K562 (cell line): ENCODE data around the gene SSR4. TPM values are rescaled to one million over a fixed set of nuclear protein-coding genes. Genes with fewer than 3 reads are reported as not detected.

Experiments
- ATAC-seq: fragments of 200-7000 bp; cut with Tn5 transposase; 3 replicates; pipeline ENCODE4 v1.9.1; 2020; ENCODE audit warnings: moderate library complexity
- BruUV-seq: library from RNA; stranded (reverse); fragments of 400-500 nt; replicated peaks from 2 replicates; lab custom pipeline; 2021; lab: Mats Ljungman, UMichigan
- CTCF ChIA-PET: fragments of 300-600 bp; formaldehyde crosslinking; extraction: SDS; loops from one replicate; lab custom pipeline; 2021; ENCODE audit warnings: low intra/inter-chr PET ratio; lab: Yijun Ruan, JAX
- POLR2A ChIA-PET: fragments of 300-600, 350-650 bp; sonication (Branson Sonifier 250); formaldehyde crosslinking; extraction: SDS; loops from one replicate; lab custom pipeline; 2021; ENCODE audit warnings: antibody characterized with exemption, inconsistent platforms; lab: Yijun Ruan, JAX
- DNase-seq, 4 experiments: peaks; one replicate each; pipeline versions ENCODE4 v3.0.0 to v3.0.0-alpha.2; 2011 to 2018; ENCODE audit warnings: low spot score in 3 of 4, mixed read lengths in 3 of 4; ENCODE audit errors: extremely low read depth in 1 of 4
- FAIRE-seq: peaks from 2 replicates; lab custom pipeline; 2011; peaks lifted over from hg19 to GRCh38; lab: Jason Lieb, UNC
- H2AFZ ChIP-seq: 2 replicates; pipeline ENCODE4 v1.6.0; 2011; ENCODE audit warnings: low read depth, low read length, control low read depth, inconsistent platforms
- H3K27ac ChIP-seq: fragments of 200-600 bp; 3 replicates; pipeline ENCODE4 v1.8.0; 2011; ENCODE audit warnings: low read depth, mild to moderate bottlenecking, control low read depth, inconsistent platforms, low read length, moderate library complexity, mixed read lengths; ENCODE audit errors: extremely low read depth
- H3K27me3 ChIP-seq, 2 experiments: fragments of 300-600 bp in 1 of 2; 2 replicates in 1 of 2; 3 replicates in 1 of 2; pipeline versions ENCODE4 v1.6.0 to v1.8.0; 2011; ENCODE audit warnings: inconsistent platforms in 2 of 2, low read length in 2 of 2, mild to moderate bottlenecking in 1 of 2, mixed read lengths in 1 of 2, moderate library complexity in 1 of 2; ENCODE audit not compliant: control insufficient read depth in 2 of 2, insufficient read depth in 2 of 2
- H3K36me3 ChIP-seq: fragments of 300-600 bp; 3 replicates; pipeline ENCODE4 v1.8.0; 2011; ENCODE audit warnings: mild to moderate bottlenecking, low read length, inconsistent platforms; ENCODE audit not compliant: control insufficient read depth, insufficient read depth
- H3K4me1 ChIP-seq, 2 experiments: fragments of 200-600 bp in 1 of 2; replicated peaks in 1 of 2; 2 replicates in 1 of 2; 3 replicates in 1 of 2; pipeline versions ENCODE4 v1.5.1 to v1.8.0; 2011; ENCODE audit warnings: inconsistent platforms in 2 of 2, low read length in 2 of 2, mild to moderate bottlenecking in 1 of 2, mixed read lengths in 1 of 2, moderate library complexity in 1 of 2; ENCODE audit not compliant: control insufficient read depth in 2 of 2, insufficient read depth in 2 of 2
- H3K4me2 ChIP-seq: 2 replicates; pipeline ENCODE4 v1.6.1; 2011; ENCODE audit warnings: low read length, control low read depth, inconsistent platforms, mixed read lengths; ENCODE audit not compliant: insufficient read depth
- H3K4me3 ChIP-seq: fragments of 200-600 bp; sonication (generic), shearing (Covaris generic); 2 replicates; pipeline ENCODE4 v1.5.1; 2016; ENCODE audit warnings: control low read depth, inconsistent platforms
- H3K79me2 ChIP-seq: fragments of 200-600 bp; 3 replicates; pipeline ENCODE4 v1.8.0; 2011; ENCODE audit warnings: low read length, inconsistent platforms; ENCODE audit not compliant: control insufficient read depth, insufficient read depth
- H3K9ac ChIP-seq, 2 experiments: 2 replicates each; pipeline versions ENCODE4 v1.6.0 to v1.6.1; 2011; ENCODE audit warnings: low read depth in 2 of 2, low read length in 2 of 2, control low read depth in 1 of 2, inconsistent platforms in 1 of 2, mild to moderate bottlenecking in 1 of 2, mixed read lengths in 1 of 2; ENCODE audit not compliant: insufficient read depth in 1 of 2
- H3K9me1 ChIP-seq: one replicate; pipeline ENCODE4 v1.6.0; 2011; ENCODE audit warnings: inconsistent platforms, mild to moderate bottlenecking, low read length, moderate library complexity; ENCODE audit not compliant: control insufficient read depth, insufficient read depth
- H3K9me3 ChIP-seq: replicated peaks from 2 replicates; pipeline ENCODE4 v1.5.1; 2011; ENCODE audit warnings: low read depth, low read length, inconsistent platforms; ENCODE audit not compliant: control insufficient read depth, insufficient read depth
- H4K20me1 ChIP-seq: replicated peaks from 2 replicates; pipeline ENCODE4 v1.6.1; 2011; ENCODE audit warnings: low read length, inconsistent platforms, mixed read lengths; ENCODE audit not compliant: control insufficient read depth, insufficient read depth
- MNT ChIP-seq, 2 experiments: fragments of 450-650 bp; conservative IDR thresholded peaks; 2 replicates each; pipeline ENCODE4 v1.6.1; 2017; ENCODE audit warnings: mild to moderate bottlenecking in 2 of 2, moderate library complexity in 2 of 2
- RFX1 ChIP-seq: fragments of 450-650 bp; IDR thresholded peaks from 2 replicates; pipeline ENCODE4 v1.6.1; 2016; ENCODE audit warnings: mild to moderate bottlenecking, moderate library complexity
- THAP12 ChIP-seq: fragments of 250-450 bp; sonication (Bioruptor Pico); IDR thresholded peaks from 2 replicates; pipeline ENCODE4 v1.9.0; 2021; ENCODE audit warnings: mild to moderate bottlenecking, inconsistent platforms
- WGBS: fragments of 100-300 bp; shearing (Covaris generic); methylation state at CpG from one replicate; pipeline ENCODE4 v1.1.6; 2016; ENCODE audit warnings: low coverage, mixed read lengths; ENCODE audit not compliant: insufficient coverage; ENCODE audit errors: missing lambda C conversion rate; 5-methylcytosine and 5-hydroxymethylcytosine counted together
- in situ Hi-C: fragments of 300-500 bp; cut with MboI; formaldehyde crosslinking; loops from 4 replicates; pipeline ENCODE4 v1.15.0; 2018; ENCODE audit warnings: inconsistent platforms, mixed read lengths
- intact Hi-C: fragments of 100-400 bp; cut with micrococcal nuclease; formaldehyde crosslinking; loops from 2 replicates; pipeline ENCODE4 v1.14.2; 2022
- polyA plus RNA-seq, 8 experiments: library from polyadenylated mRNA; depleted of rRNA in 4 of 8; stranded (reverse) in 5 of 8; unstranded in 3 of 8; fragments of >200 nt; fragmentation: Nextera tagmentation in 2 of 8; fragmentation: Illumina TruSeq in 1 of 8; extraction: Ambion mirVana in 2 of 8; extraction: Trizol in 1 of 8; gene quantifications; 2 replicates each; pipeline versions ENCODE4 v1.2.1 to v1.2.3, GENCODE V29; 2011 to 2014; ENCODE audit warnings: inconsistent platforms in 1 of 8, missing spikeins in 1 of 8
- total RNA-seq, 7 experiments: library from RNA; depleted of rRNA in 6 of 7; stranded (reverse); fragments of >200 nt in 6 of 7; fragmentation: Illumina TruSeq in 2 of 7; extraction: Trizol in 2 of 7; gene quantifications; 2 replicates each; pipeline versions ENCODE4 v1.2.1 to v1.2.3, GENCODE V29; 2011 to 2021; ENCODE audit warnings: low replicate concordance in 1 of 7

SSR4 gene
- total and polyA plus RNA-seq, 9 of the 15 experiments (the other 6 are each of a cell fraction or from before 2014, with no cell fraction given): 146 to 492 (median 272) TPM

- no peak for FAIRE-seq
- no peaks in the 10 kb centered on the region for H3K9me3 ChIP-seq
- peaks cover 5 to 22% of the 10 kb centered on the region in 2 experiments; a peak in 4 of 5 replicates for H3K4me1 ChIP-seq
- no peak overlapping the region for H3K4me2 ChIP-seq
- no peaks in the 10 kb centered on the region for H3K36me3 ChIP-seq
- peaks cover 16 to 33% of the 10 kb centered on the region in 2 experiments; a peak in 3 of 5 replicates for H3K27me3 ChIP-seq
- no peaks in the 10 kb centered on the region for H3K79me2 ChIP-seq
- DNase-seq: no peak
- WGBS: 2% methylated on average over 12 of the region's 14 CpGs
- intact Hi-C loops: no loop called here
- H2AFZ ChIP-seq: no peak overlapping the region
- H3K27ac ChIP-seq: no peak overlapping the region
- no peak overlapping the region for H3K9ac ChIP-seq
- H3K4me3 ChIP-seq: no peak overlapping the region
- ATAC-seq: no peak
- no peaks in the 10 kb centered on the region for H3K9me1 ChIP-seq
- CTCF ChIA-PET: no interaction called here
- POLR2A ChIA-PET: no interaction called here
- BruUV-seq: no TSS peak
- in situ Hi-C loops: no loop called here
- TF ChIP-seq MNT (conservative IDR thresholded peaks at IDR 0.05) (no peak), RFX1 (peak; percentile 77), THAP12 (no peak)
- no peaks in the 10 kb centered on the region; the same call in 1 of the 2 replicates for H4K20me1 ChIP-seq
Measured at GRCh38 chrX:153812220-153812619, 17.8 kb downstream of the SSR4 start.
